ENCODE measurements around the gene KRT80.

The KRT80 gene

GRCh38 chr12:52132754-52133161, 59.1 kb downstream of the KRT80 start:
- no peak for DNase-seq (ENCODE audit: low read depth in 2 of 2)

- no peak for DNase-seq (ENCODE audit: low read depth in 2 of 2)
These were observed 61.1 kb downstream of the KRT80 start for GRCh38 chr12:52130711-52131110.

GRCh38 chr12:52127683-52128450, 63.9 kb downstream of the KRT80 start:
- DNase-seq (ENCODE audit: low read depth in 2 of 2), result no peak

- DNase-seq (ENCODE audit: low read depth in 2 of 2), result no peak
These were observed 64.9 kb downstream of the KRT80 start for GRCh38 chr12:52126605-52127578.

- DNase-seq (ENCODE audit: low read depth in 2 of 2), result no peak
These were observed 65.7 kb downstream of the KRT80 start for GRCh38 chr12:52126050-52126604.

- no peak for DNase-seq (ENCODE audit: low read depth in 2 of 2)
These were observed 66.3 kb downstream of the KRT80 start for GRCh38 chr12:52125476-52125900.

GRCh38 chr12:52123487-52124186, 68.2 kb downstream of the KRT80 start:
- no peak for DNase-seq (ENCODE audit: low read depth in 2 of 2)

GRCh38 chr12:52122904-52123303, 68.9 kb downstream of the KRT80 start:
- DNase-seq (ENCODE audit: low read depth in 2 of 2), result no peak

- no peak for DNase-seq (ENCODE audit: low read depth in 2 of 2)
These were observed 69.3 kb downstream of the KRT80 start for GRCh38 chr12:52122540-52122871.

GRCh38 chr12:52121824-52122539, 69.8 kb downstream of the KRT80 start:
- peak; percentile 57 to 71 for DNase-seq (ENCODE audit: low read depth in 2 of 2)

- DNase-seq (ENCODE audit: low read depth in 2 of 2), result no peak
These were observed 70.6 kb downstream of the KRT80 start for GRCh38 chr12:52120951-52121823.

GRCh38 chr12:52119398-52120254, 72.2 kb downstream of the KRT80 start:
- DNase-seq (ENCODE audit: low read depth in 2 of 2), result peak; percentile 11 to 29

All from stimulated activated CD4-positive, alpha-beta T cell treated with anti-CD3 and anti-CD28 coated beads, Interleukin-4, amount 100 ng/mL, for 48 hours (primary cell).